Activated CD8-positive, alpha-beta memory T cell treated with anti-CD3 and anti-CD28 coated beads, Interleukin-2, amount 50 U/mL, for 24 hours (primary cell): Measurements from ENCODE around the gene SLC25A51.
A peak's percentile ranks its signal among the peaks of the same experiment; 100 is the strongest.
"Not testable (repeated sequence)": the region's sequence is repeated elsewhere in the genome, so short reads cannot be mapped to it uniquely, and the experiment has no call there.

Experiments used
- DNase-seq: peaks from one replicate; pipeline ENCODE4 v3.0.0-alpha.2; 2020; ENCODE audit errors: extremely low read depth

SLC25A51 gene

DNA sequence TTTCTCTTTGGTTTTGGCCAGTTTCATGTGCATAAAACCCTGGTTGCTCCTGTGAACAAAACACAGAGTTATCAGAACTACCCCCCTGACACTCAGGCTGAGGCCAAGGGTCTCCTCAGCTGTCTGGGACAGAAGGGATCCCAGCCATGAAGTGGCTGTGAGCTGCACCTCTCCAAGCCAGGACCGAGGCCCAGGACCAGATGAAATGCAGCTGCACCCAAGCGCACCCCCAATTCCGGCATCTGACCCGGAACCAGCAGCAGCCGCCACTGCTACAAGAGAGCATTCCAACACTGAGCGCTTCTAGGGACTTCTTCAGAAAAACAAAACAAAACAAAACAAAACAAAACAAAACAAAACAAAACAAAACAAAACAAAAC lies 16.0 kb upstream of the SLC25A51 start:
- no peak for DNase-seq

GRCh38 chr9:37919246-37919955 lies 15.5 kb upstream of the SLC25A51 start:
- DNase-seq: no peak

DNA sequence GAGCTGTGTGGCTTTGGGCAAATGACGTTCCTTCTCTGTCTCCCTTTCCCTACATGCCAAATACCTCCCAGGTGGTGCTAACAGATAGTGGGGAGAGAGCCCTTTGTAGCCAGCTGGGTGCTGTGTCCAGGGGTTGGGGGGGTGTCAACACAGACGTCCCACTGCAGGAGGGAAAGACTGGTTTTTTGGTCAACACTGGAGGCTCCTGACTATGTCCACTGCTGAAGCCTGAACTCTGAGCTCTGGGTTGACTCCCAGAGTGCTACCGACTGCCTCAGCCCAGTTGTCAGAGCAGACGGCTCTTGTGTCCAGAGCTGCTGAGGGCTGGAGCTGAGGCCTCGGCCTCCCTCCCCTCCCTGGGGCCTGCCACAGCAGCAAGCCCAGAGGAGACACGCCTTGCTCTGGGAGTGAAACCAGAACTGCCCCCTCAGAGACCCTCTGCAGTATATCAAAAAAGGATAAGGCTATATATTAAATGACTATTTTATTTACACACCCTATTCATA lies 14.8 kb upstream of the SLC25A51 start:
- DNase-seq: no peak

- DNase-seq: no peak
These were observed 14.1 kb upstream of the SLC25A51 start for GRCh38 chr9:37917801-37918664.

- no peak for DNase-seq
These were observed 13.4 kb upstream of the SLC25A51 start for GRCh38 chr9:37917313-37917731.

DNA sequence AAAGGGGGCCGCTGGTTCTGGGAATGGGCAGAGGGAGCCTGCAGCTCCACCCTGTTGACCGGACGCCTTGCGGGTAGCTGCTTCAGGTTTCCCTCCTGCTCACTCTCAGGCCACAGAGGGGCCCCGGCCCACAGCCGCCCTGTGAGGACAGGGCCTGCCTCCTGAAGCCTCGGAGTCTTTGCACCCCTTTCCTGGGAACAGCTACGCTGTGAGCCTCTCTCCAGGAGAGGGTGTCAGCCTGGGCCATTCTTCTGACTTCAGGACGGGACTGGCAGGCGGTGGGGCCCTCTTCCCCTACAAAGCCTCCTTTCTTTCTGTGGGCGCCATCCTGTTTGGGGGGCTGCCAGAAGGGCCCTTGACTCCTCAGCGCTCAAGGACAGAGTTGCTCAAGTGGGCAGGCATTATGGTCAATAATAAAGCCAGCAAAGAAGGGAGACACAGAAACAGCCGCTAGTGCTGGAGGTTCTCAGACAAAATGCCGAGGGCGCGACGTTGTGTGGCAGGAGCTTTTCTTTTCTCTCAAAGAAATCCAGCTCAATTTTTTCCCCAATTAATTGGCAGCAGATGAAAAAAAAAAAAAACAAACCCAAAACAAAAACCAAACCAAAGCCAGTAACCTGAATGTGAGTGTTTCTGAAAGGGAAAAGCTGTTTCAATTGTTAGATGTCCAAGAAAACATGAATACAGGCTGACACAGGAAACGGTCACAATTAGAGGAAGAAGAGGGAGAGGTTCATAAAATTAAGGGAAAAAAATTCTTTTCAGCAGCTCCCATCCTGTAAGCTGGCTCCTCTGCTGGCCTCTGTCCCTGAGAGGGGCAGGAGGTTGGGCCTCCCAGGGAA lies 12.8 kb upstream of the SLC25A51 start:
- no peak for DNase-seq

GRCh38 chr9:37915911-37916470 lies 12.1 kb upstream of the SLC25A51 start:
- no peak for DNase-seq

DNA sequence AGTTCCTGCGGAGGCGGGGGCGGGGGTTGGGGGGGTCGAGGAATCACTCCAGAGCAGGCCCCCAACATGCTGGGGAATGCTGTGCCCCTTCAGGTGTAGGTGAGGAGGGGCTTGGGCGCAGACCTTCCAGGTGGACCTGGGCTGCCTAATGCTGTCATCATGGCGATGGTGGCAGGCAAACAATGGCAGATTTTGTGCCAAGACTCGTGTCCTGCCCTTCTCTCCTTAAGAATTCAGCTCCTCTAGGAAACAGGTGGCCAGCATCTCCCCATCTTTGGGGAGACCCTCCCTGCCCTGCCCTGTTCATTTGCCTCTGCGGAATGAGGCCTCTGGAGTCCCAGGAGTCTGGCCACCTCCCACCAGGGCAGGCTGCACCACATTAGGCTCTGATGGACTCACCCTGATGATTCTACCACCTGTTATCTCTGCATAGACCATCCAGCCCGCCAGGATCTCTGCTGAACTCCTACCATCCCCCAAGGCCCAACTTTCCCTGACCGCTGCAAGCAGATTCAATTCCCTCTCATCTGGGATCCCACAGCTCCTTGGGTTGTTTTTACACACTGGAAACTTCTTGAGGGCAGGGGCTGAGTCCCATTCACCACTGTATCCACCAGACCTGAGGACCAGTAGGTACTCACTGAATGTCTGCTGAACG lies 10.9 kb upstream of the SLC25A51 start:
- no peak for DNase-seq

DNA sequence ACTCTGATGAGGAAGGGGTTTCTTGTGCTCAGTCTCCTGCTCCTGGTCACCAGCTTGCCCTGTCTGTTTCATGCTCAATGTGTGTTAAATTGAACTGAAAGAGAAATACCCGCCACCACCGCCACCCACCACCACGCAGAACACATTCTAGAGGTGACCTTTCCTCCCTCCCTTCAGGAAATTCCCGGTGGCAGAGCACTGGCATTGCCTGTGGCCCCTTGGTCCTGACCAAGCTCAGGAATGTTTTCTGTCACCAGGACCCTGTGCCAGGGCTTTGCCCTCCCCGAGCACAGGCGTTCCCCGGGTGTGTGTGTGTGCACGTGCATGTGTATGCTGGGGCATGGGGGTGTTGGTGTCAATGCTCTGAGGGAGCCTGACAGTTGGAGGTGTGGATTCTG lies 10.2 kb upstream of the SLC25A51 start:
- no peak for DNase-seq

DNA sequence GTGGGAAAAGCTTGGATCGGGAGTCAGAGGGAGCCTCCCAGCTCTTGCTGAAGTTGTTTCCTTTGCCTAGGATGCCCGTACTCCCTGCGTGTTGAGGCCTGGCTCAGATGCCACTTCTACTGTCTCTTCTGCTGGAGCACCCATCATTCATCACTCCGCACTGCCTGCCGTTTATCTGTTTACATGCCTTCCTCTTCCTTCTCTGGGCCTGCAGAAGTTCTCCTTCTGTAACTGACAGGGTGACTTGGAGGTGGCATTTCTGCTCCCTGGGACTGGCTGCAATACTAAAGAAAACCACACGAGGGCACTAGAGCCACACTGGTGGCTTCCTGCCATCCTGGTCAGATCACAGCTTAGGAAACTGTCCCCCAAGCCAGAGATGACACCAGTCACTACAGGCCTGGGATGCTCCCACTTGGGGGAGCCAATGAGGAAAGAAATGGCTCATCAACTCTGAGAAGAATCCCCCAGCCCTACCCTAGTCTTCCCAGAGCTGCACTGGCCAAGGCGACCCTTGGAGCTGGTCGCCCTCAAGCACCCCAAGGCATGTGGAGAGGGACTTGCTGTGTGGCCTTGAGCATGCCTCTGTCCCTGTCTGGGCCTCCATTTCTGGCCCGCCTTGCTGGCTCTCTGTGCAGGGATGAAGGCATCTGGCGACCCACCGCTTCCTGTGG lies 9.7 kb upstream of the SLC25A51 start:
- DNase-seq: peak; percentile 68

DNA sequence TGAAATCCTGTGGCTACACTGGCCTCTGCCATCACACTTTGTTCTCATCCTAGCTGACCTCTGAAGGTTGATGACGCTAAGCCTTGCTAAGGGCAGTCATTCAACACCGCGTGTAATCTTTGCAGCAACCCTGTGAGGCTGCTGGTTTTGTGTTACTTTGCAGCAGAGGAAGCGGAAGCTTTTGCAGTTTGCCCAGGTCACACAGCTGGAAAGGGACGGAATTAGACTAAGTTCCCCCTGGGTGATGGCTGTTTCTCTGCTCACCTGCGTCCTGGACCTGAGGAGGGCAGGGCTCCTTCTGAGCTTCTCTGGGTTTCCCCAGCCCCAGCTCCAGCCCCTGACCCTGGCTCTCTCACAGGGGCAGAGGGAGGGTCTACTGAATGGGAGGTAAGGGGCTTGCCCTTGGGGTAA lies 7.3 kb upstream of the SLC25A51 start:
- DNase-seq: no peak

GRCh38 chr9:37910271-37910670 lies 6.3 kb upstream of the SLC25A51 start:
- DNase-seq: no peak

DNA sequence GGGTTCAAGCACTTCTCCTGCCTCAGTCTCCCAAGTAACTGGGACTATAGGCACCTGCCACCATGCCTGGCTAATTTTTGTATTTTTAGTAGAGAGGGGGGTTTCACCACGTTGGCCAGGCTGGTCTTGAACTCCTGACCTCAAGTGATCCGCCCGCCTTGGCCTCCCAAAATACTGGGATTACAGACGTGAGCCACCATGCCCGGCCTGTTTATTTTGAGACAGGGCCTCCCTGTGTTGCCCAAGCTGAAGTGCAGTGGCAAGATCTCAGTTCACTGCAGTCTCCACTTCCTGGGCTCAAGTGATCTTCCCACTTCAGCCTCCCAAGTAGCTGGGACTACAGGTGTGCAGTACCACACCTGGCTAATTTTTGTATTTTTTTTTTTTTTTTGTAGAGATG lies 5.9 kb upstream of the SLC25A51 start:
- not testable (repeated sequence) for DNase-seq

DNA sequence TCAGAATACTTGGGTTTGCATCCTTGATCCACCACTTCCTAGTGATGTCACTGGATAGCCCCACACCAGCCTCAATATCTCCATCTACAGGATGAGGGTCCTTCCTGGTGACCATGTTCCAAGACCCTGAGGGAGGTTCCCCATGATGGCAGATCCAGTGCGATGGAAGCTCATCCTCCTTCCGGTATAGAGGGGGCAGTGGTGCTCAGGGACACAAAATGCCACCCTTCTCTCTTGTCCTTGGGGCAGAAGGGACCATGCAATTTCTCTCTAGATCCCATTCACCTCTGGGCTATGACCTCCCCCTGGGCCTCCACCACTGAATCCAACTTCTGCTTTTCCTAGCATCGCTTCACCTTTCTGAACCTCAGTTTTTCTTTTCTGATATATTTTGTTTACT lies 5.4 kb upstream of the SLC25A51 start:
- DNase-seq: no peak

DNA sequence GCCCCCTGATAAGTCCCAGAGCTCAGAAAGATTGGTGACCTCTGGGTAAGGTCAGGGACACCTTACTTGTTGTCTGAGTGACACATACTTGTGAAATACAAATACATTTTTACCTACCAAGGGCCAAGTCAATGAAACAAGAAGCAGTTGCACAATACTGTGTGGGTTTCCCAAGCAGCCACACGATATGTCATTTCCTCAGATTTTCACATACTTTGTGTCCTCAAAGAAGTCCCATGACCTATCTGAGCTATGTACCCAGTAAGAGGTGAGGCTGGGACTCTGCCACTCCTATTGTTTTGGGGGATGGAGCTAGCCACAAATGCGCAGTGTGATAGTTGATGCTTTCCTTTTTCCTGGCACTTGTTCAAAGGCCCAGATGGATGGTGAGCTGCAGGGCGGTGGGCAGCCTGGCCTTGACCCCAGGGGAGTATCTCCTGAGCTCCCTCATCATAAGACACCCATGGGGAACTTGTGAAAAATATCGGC lies 4.8 kb upstream of the SLC25A51 start:
- DNase-seq: no peak

- DNase-seq: no peak
These were observed 4.4 kb upstream of the SLC25A51 start for GRCh38 chr9:37908283-37908682.

GRCh38 chr9:37906312-37907239 lies 2.6 kb upstream of the SLC25A51 start:
- DNase-seq: no peak

- no peak for DNase-seq
These were observed 1.8 kb upstream of the SLC25A51 start for GRCh38 chr9:37905776-37906175.

DNA sequence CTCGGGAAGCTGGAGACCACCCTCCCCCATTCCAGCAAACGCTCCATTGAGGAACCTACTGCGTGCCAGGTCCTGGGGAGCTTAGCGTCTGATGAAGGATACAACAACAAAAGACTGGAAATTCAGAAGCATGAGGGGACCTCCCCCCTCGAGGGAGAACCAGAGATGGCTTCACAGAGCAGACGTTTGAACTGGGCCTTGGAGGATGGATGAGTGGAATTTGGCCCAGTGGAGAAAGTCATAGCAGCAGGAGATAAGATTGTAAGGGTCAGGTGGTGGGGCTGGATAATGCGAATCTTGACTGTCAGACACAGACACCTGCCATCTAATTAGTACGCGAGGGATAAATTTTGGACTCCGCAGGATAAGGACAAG lies 1.2 kb upstream of the SLC25A51 start:
- no peak for DNase-seq
